K562 (cell line): ENCODE results near the gene DUOX2. TPM values are rescaled to one million over a fixed set of nuclear protein-coding genes. Genes with fewer than 3 reads are reported as not detected.

Source experiments
- CEBPB ChIP-seq: fragments of 450-650 bp; IDR thresholded peaks from 2 replicates; pipeline ENCODE4 v1.6.1; 2016; ENCODE audit warnings: missing genetic modification characterization, missing compliant biosample characterization
- CHD1 ChIP-seq: fragments of 200-600 bp; sonication (generic); IDR thresholded peaks from one replicate; pipeline ENCODE4 v1.6.1; 2012; ENCODE audit warnings: mild to moderate bottlenecking, moderate library complexity, low read length, inconsistent platforms
- FOXK2 ChIP-seq, 2 experiments: fragments of 450-650 bp; IDR thresholded peaks in 1 of 2; conservative IDR thresholded peaks in 1 of 2; 2 replicates each; pipeline ENCODE4 v1.6.1; 2016; ENCODE audit warnings: low read depth in 2 of 2, mild to moderate bottlenecking in 1 of 2
- HNRNPL ChIP-seq: fragments of 200-400 bp; formaldehyde crosslinking; IDR thresholded peaks from 2 replicates; pipeline ENCODE4 v1.6.1; 2017; ENCODE audit warnings: low read depth, mild to moderate bottlenecking, low read length
- HSF4 ChIP-seq: fragments of 250-450 bp; sonication (Bioruptor Pico); IDR thresholded peaks from 2 replicates; pipeline ENCODE4 v2.1.2; 2022; ENCODE audit warnings: mild to moderate bottlenecking, moderate library complexity, borderline replicate concordance
- KLF16 ChIP-seq: IDR thresholded peaks from 2 replicates; pipeline ENCODE4 v1.6.1; 2016; ENCODE audit warnings: antibody characterized with exemption
- OTX1 ChIP-seq: fragments of 450-650 bp; formaldehyde crosslinking; IDR thresholded peaks from 2 replicates; pipeline ENCODE4 v1.4.0; 2022; ENCODE audit warnings: mild to moderate bottlenecking
- PHF21A ChIP-seq: fragments of 450-650 bp; IDR thresholded peaks from 2 replicates; pipeline ENCODE4 v1.6.1; 2017; ENCODE audit warnings: low read depth, borderline replicate concordance
- SRSF3 ChIP-seq: fragments of 200-400 bp; formaldehyde crosslinking; IDR thresholded peaks from 2 replicates; pipeline ENCODE4 v1.6.1; 2016; ENCODE audit warnings: mild to moderate bottlenecking, low read length, moderate library complexity; ENCODE audit not compliant: insufficient read depth
- TBP ChIP-seq: optimal IDR thresholded peaks from 2 replicates; pipeline ENCODE3; 2011; ENCODE audit warnings: low read depth, low read length, improper control_type of control experiment
- TCF7L2 ChIP-seq: fragments of 150-350 bp; IDR thresholded peaks from 2 replicates; pipeline ENCODE4 v1.6.1; 2016; ENCODE audit warnings: low read depth, mild to moderate bottlenecking, low read length, moderate library complexity
- TRIM24 ChIP-seq, 2 experiments: fragments of 450-650 bp; IDR thresholded peaks; 2 replicates each; pipeline ENCODE4 v1.6.1; 2016
- TSC22D4 ChIP-seq: fragments of 450-650 bp; IDR thresholded peaks from 2 replicates; pipeline ENCODE4 v1.6.1; 2016; ENCODE audit warnings: missing genetic modification characterization, missing biosample characterization, control low read depth
- polyA plus RNA-seq, 8 experiments: library from polyadenylated mRNA; depleted of rRNA in 4 of 8; stranded (reverse) in 5 of 8; unstranded in 3 of 8; fragments of >200 nt; fragmentation: Nextera tagmentation in 2 of 8; fragmentation: Illumina TruSeq in 1 of 8; extraction: Ambion mirVana in 2 of 8; extraction: Trizol in 1 of 8; gene quantifications; 2 replicates each; pipeline versions ENCODE4 v1.2.1 to v1.2.3, GENCODE V29; 2011 to 2014; ENCODE audit warnings: inconsistent platforms in 1 of 8, missing spikeins in 1 of 8
- total RNA-seq, 7 experiments: library from RNA; depleted of rRNA in 6 of 7; stranded (reverse); fragments of >200 nt in 6 of 7; fragmentation: Illumina TruSeq in 2 of 7; extraction: Trizol in 2 of 7; gene quantifications; 2 replicates each; pipeline versions ENCODE4 v1.2.1 to v1.2.3, GENCODE V29; 2011 to 2021; ENCODE audit warnings: low replicate concordance in 1 of 7
- TF ChIP-seq, protein P1 (sequence below): fragments of 250-450 bp; sonication (Bioruptor Pico); IDR thresholded peaks from 2 replicates; pipeline ENCODE4 v1.4.0; 2020; ENCODE audit warnings: mild to moderate bottlenecking
- TF ChIP-seq, protein P2 (sequence below): sonication (generic); formaldehyde crosslinking; IDR thresholded peaks from 2 replicates; pipeline ENCODE4 v1.8.0; 2023; ENCODE audit warnings: missing genetic modification reagents, mild to moderate bottlenecking, borderline replicate concordance
- TF ChIP-seq, protein P3 (sequence below): fragments of 450-650 bp; formaldehyde crosslinking; IDR thresholded peaks from 2 replicates; pipeline ENCODE4 v1.4.0; 2022; ENCODE audit warnings: missing genetic modification characterization
- TF ChIP-seq, protein P4 (sequence below): sonication (generic); formaldehyde crosslinking; IDR thresholded peaks from 2 replicates; pipeline ENCODE4 v1.9.0; 2022; ENCODE audit warnings: mild to moderate bottlenecking, missing genetic modification reagents
- TF ChIP-seq, protein P5 (sequence below): IDR thresholded peaks from 2 replicates; pipeline ENCODE4 v1.6.1; 2011; ENCODE audit warnings: borderline replicate concordance, low read depth, mild to moderate bottlenecking, moderate library complexity, low read length; ENCODE audit not compliant: insufficient read depth, poor library complexity, severe bottlenecking

DUOX2 gene
- total and polyA plus RNA-seq, 9 of the 15 experiments (the other 6 are each of a cell fraction or from before 2014, with no cell fraction given) = 0.01 to 0.03 (median 0.02) TPM; not detected in 6

DNA sequence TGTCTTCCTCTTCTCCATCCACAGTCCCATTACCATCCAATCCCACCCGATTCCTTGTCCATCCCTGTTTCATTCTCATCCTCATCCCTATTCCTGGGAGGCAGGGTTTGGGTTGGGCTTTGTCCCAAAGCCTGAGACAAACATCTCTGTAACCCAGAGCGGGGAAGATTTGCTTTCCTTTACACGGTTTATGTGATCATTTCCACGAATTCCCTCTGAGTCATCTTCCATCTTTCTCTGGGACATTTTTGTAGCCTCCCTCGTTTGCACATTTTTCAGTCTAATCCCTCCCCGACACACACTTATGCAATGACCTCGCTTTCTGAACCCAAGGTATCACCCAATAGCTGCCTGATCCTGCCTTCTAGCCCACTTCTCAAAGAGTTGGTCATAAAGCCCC lies 22.8 kb downstream of the DUOX2 start (continued):
- TF ChIP-seq, protein P1, sequence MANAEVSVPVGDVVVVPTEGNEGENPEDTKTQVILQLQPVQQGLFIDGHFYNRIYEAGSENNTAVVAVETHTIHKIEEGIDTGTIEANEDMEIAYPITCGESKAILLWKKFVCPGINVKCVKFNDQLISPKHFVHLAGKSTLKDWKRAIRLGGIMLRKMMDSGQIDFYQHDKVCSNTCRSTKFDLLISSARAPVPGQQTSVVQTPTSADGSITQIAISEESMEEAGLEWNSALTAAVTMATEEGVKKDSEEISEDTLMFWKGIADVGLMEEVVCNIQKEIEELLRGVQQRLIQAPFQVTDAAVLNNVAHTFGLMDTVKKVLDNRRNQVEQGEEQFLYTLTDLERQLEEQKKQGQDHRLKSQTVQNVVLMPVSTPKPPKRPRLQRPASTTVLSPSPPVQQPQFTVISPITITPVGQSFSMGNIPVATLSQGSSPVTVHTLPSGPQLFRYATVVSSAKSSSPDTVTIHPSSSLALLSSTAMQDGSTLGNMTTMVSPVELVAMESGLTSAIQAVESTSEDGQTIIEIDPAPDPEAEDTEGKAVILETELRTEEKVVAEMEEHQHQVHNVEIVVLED (CRISPR knock-in tag) = no peak
- TF ChIP-seq, protein P2, sequence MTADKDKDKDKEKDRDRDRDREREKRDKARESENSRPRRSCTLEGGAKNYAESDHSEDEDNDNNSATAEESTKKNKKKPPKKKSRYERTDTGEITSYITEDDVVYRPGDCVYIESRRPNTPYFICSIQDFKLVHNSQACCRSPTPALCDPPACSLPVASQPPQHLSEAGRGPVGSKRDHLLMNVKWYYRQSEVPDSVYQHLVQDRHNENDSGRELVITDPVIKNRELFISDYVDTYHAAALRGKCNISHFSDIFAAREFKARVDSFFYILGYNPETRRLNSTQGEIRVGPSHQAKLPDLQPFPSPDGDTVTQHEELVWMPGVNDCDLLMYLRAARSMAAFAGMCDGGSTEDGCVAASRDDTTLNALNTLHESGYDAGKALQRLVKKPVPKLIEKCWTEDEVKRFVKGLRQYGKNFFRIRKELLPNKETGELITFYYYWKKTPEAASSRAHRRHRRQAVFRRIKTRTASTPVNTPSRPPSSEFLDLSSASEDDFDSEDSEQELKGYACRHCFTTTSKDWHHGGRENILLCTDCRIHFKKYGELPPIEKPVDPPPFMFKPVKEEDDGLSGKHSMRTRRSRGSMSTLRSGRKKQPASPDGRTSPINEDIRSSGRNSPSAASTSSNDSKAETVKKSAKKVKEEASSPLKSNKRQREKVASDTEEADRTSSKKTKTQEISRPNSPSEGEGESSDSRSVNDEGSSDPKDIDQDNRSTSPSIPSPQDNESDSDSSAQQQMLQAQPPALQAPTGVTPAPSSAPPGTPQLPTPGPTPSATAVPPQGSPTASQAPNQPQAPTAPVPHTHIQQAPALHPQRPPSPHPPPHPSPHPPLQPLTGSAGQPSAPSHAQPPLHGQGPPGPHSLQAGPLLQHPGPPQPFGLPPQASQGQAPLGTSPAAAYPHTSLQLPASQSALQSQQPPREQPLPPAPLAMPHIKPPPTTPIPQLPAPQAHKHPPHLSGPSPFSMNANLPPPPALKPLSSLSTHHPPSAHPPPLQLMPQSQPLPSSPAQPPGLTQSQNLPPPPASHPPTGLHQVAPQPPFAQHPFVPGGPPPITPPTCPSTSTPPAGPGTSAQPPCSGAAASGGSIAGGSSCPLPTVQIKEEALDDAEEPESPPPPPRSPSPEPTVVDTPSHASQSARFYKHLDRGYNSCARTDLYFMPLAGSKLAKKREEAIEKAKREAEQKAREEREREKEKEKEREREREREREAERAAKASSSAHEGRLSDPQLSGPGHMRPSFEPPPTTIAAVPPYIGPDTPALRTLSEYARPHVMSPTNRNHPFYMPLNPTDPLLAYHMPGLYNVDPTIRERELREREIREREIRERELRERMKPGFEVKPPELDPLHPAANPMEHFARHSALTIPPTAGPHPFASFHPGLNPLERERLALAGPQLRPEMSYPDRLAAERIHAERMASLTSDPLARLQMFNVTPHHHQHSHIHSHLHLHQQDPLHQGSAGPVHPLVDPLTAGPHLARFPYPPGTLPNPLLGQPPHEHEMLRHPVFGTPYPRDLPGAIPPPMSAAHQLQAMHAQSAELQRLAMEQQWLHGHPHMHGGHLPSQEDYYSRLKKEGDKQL (CRISPR knock-in tag) = no peak
- TF ChIP-seq HSF4 (CRISPR knock-in tag) (no peak), CEBPB (peak; percentile 57; the same call in 1 of the 2 replicates), TCF7L2 (no peak), HNRNPL (no peak), OTX1 (no peak), TSC22D4 (no peak), TRIM24 (IDR thresholded peaks at IDR 0.05) (0 out of 4 replicates have a peak, but pooled peaks of 1 of the 2 experiments have one; percentile 33), TBP (no peak), SRSF3 (no peak), FOXK2 (conservative IDR thresholded peaks at IDR 0.05 in 1 of 2, IDR thresholded peaks at IDR 0.05 in 1 of 2; ENCODE audit: low read depth in 2 of 2) (0 out of 4 replicates have a peak, but pooled peaks have one; percentile 9 to 13), CHD1 (no peak), PHF21A (no peak), KLF16 (no peak)
- TF ChIP-seq, protein P3, sequence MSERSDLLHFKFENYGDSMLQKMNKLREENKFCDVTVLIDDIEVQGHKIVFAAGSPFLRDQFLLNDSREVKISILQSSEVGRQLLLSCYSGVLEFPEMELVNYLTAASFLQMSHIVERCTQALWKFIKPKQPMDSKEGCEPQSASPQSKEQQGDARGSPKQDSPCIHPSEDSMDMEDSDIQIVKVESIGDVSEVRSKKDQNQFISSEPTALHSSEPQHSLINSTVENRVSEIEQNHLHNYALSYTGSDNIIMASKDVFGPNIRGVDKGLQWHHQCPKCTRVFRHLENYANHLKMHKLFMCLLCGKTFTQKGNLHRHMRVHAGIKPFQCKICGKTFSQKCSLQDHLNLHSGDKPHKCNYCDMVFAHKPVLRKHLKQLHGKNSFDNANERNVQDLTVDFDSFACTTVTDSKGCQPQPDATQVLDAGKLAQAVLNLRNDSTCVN (CRISPR knock-in tag) = no peak
- TF ChIP-seq, protein P4, sequence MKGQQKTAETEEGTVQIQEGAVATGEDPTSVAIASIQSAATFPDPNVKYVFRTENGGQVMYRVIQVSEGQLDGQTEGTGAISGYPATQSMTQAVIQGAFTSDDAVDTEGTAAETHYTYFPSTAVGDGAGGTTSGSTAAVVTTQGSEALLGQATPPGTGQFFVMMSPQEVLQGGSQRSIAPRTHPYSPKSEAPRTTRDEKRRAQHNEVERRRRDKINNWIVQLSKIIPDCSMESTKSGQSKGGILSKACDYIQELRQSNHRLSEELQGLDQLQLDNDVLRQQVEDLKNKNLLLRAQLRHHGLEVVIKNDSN = no peak
- TF ChIP-seq, protein P5, sequence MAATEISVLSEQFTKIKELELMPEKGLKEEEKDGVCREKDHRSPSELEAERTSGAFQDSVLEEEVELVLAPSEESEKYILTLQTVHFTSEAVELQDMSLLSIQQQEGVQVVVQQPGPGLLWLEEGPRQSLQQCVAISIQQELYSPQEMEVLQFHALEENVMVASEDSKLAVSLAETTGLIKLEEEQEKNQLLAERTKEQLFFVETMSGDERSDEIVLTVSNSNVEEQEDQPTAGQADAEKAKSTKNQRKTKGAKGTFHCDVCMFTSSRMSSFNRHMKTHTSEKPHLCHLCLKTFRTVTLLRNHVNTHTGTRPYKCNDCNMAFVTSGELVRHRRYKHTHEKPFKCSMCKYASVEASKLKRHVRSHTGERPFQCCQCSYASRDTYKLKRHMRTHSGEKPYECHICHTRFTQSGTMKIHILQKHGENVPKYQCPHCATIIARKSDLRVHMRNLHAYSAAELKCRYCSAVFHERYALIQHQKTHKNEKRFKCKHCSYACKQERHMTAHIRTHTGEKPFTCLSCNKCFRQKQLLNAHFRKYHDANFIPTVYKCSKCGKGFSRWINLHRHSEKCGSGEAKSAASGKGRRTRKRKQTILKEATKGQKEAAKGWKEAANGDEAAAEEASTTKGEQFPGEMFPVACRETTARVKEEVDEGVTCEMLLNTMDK = no peak
